Measurements from ENCODE around the gene SLMAP.

Gene SLMAP

GRCh38 chr3:57963811-57964346, 207.8 kb downstream of the SLMAP start:
- DNase-seq (ENCODE audit: low spot score) = no peak

- DNase-seq (ENCODE audit: low spot score) = no peak
Measured at GRCh38 chr3:57966829-57967228, 210.7 kb downstream of the SLMAP start.

GRCh38 chr3:57967590-57967989, 211.5 kb downstream of the SLMAP start:
- no peak for DNase-seq (ENCODE audit: low spot score)

DNA sequence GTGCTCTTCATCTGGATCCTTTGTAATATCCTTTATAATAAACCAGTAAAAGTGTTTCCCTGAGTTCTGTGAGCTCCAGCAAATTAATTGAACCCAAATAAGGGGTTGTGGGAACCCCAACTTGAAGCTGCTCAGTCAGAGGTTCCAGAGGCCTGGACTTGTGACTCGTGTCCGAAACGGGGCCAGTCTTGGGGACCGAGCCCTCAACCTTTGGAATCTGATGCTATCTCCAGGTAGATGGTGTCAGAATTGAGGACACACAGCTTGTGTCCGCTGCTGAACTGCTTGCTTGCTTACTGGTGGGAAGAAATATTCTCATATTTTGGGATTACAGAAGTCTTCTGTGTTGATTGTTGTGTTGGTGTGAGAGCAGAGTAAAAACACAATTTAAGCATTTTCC, 212.4 kb downstream of the SLMAP start:
- no peak for DNase-seq (ENCODE audit: low spot score)

DNA sequence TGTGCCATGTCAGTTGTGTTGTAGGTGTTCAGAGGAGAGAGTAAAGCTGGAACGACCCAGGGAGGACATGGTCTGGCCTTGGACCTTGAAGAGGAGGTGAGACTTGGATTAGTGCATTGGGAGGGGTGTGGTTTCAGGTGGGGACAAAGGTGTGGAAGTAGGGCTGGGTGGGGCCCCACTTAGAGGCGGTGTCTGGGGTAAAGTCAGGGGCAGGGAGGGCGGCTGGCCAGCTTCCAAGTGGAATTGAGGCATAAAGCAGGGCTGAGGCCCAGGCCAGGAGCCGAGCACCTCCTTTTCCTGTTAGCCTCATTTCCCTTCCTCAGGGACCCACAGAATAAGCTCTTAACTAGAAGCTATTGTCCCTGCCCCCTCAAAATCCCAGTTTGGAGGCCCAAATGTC, 215.9 kb downstream of the SLMAP start:
- no peak for DNase-seq (ENCODE audit: low spot score)

GRCh38 chr3:57972531-57973111, 216.5 kb downstream of the SLMAP start:
- no peak for DNase-seq (ENCODE audit: low spot score)

GRCh38 chr3:57973715-57974477, 217.8 kb downstream of the SLMAP start:
- no peak for DNase-seq (ENCODE audit: low spot score)

- DNase-seq (ENCODE audit: low spot score) = no peak
Measured at GRCh38 chr3:57974796-57975388, 218.8 kb downstream of the SLMAP start.

DNA sequence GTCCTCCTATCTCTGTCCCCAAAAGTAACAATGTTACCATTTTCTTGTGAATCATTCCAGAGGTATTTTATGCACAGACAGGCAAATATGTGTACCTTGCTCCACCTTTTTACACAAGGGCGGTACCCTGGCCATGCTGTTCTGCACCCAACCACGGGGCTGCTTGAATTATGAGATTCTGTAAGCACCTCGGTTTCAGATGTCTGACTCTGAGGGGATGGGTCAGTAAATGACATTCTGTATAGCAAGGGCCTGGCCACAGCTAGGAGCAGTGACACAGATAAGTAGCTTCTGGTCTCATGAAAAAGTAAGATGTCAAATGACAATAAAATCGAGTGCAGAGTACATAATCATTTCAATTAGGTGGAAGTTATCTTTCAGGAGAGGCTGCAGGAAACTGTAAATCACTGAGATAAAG, 221.7 kb downstream of the SLMAP start:
- DNase-seq (ENCODE audit: low spot score) = no peak

- DNase-seq (ENCODE audit: low spot score) = no peak
Measured at GRCh38 chr3:57978316-57978715, 222.2 kb downstream of the SLMAP start.
